Renal pelvis (tissue), 4 donors: ENCODE results near the gene SH3RF1. TPM values are rescaled to one million over a fixed set of nuclear protein-coding genes. Genes with fewer than 3 reads are reported as not detected.

ENCODE experiments used
- DNase-seq: peaks from one replicate; pipeline ENCODE4 v3.0.0-alpha.2; 2013
- polyA plus RNA-seq, 3 donors: library from polyadenylated mRNA; unstranded; fragments of 120-200 nt; gene quantifications; one replicate each; pipeline ENCODE4 v1.2.1, GENCODE V29; 2013; ENCODE audit not compliant: insufficient read length in 3 of 3

The SH3RF1 gene
- polyA plus RNA-seq, 3 donors, result 27.9 to 32.2 (median 29.5) TPM

DNA sequence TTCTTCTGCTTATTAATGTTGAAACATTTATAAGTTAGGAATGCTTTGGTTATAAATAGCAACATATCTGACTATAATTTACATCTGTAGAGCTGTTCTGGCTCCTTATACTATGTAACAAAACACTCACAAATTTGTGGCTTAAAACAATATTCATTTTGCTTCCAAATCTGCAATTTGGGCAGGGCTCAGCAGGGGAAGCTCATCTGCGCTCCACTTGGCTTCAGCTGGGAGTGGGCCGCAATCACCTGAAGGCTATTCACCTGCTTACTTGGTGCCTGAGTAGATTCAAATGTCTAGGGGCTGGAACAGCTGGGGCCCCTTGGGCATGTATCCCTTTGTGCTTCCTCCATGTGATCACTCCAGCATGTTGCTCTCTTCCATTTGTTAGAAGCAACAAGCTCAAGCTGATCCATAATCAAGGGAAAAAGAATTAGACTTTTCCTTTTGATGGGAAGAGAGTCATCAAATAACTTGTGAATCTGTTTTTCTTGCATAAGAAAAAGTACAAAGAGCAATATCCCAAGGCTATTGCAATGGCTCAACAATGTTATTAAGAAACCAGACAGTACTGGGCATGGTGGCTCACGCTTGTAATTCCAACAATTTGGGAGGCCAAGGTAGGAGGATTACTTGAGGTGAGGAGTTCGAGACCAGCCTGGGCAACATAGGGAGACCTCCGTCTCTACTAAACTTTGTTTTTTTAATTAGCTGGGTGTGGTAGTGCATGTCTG lies 225.9 kb downstream of the SH3RF1 start:
- DNase-seq, result no peak
